Activated CD4-positive, alpha-beta T cell treated with anti-CD3 and anti-CD28 coated beads, Interleukin-2, amount 50 U/mL, for 24 hours (primary cell): Measurements from ENCODE around the gene FUOM.
A peak's percentile ranks its signal among the peaks of the same experiment; 100 is the strongest.

Experiments used
- DNase-seq, 2 donors: peaks; one replicate each; pipeline ENCODE4 v3.0.0-alpha.2; 2020; ENCODE audit warnings: low read depth in 1 of 2, low spot score in 1 of 2

Gene FUOM

DNA sequence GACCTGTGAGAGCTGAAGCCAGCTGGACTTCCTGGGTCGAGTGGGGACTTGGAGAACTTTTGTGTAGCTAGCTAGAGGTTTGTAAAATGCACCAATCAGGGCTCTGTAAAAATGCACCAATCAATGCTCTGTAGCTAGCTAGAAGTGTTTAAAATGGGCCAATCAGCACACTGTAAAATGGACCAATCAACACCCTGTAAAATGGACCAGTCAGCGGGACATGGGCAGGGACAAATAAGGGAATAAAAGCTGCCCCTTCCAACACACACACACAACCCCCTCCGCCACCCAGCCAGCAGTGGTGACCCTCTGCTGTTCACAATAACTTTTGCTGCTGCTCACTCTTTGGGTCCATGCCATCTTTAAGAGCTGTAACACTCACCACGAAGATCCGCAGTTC, 42.0 kb downstream of the FUOM start:
- no peak for DNase-seq

DNA sequence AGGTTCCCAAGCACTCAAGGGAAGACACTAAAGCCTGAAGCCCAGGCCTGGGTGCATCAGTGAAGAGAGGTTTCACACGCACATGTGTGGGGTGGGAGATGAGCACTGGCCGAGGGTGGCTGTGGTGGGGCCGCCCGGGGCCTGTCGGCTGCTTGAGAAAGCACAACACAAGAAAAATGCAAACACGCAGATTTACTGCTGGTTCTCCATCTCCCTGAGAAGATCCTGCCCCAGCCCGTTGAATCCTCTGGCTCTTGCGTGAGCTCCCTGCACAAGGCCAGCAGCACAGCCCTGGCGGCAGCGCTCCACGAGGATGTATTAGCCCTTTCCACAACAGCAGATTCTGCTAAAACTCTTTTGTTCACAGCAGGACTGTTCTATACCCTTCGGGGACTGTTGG, 42.9 kb downstream of the FUOM start:
- DNase-seq, result no peak

DNA sequence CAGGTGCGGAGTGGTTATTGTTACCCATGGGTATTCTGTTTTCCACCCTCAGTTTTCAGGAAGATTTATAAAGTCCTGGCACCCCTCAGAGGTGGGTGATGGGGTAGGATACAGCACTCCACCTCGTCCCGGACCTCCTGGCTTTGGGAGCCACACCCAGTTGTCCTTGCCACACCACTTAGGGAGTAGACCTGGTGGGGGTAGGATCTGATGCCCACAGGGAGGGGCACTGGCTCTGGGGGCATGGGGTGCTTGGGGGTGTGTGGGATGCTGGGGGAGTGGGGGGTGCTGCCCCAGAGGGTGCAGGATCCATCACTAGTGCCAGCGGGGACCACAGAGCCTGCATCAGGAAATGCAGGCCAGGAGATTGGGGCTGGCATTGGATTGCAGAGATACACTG, 44.6 kb downstream of the FUOM start:
- DNase-seq, result no peak

DNA sequence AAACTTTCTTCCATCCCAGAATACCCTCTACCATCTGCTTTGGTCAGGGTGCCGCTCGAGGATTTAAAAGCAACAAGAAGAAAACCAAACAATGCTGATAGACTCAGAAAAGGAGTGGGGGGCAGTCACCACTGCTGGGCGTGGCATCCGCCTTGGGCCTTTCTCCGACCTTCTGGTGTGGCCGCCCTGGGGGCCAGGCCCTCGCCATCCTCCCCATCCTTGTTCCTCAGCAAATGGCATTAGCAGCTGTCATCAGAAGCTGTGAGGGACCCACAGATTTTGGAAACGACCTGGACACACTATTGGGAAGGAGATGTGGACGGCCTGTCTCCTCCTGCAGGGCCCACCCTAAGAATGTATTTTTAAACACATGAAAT, 45.1 kb downstream of the FUOM start:
- DNase-seq, result no peak

DNA sequence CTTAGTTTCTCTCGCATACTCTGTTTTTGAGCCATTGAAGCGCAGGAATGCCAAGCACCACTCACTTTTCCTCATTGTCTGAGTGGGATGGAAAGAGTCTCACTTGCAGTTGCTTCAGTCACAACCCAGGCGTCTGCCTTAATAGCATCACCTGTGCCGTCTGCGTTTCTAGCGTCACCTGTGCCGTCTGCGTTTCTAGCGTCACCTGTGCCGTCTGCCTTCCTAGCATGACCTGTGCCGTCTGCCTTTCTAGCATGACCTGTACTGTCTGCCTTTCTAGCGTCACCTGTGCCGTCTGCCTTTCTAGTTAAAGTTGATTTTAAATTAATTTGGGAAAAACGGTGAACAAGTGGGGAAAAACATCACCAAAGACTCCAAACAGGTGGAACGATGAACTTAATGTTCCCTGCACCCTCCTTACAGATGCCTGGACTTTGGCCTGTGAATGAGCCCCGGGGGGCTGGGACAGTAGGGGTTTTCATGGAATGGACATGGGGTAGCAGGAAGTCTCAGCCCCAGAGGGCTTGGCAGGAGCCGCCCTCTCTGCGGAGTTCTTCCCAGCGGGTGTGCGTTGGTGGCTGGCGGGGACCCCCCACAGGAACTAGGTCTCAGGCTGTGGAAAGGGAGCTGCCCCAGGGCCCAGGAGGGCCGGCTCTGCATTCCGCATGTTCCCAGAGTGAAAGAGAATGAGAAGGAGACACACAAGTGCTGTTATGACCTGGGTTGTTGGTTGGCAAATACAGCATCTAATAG, 45.6 kb downstream of the FUOM start:
- no peak for DNase-seq

DNA sequence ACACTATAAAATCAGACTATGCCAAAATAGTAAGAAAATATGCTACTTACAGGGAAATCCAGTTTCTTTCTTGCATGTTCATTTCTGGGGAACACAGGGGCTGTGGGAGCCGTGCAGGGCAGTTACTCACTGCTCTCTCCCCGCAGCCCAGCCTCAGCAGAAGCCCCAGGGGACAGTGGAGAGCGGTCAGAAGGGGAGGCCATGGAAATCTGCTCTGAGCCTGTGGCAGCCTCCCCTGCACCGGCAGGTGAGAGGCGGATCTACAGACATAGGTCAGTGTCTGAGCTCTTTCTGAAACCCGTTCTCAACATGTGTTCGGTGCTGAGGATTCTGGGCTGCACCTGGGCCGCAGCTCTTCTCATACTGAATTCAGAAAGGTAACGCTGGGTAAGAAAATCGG, 46.2 kb downstream of the FUOM start:
- DNase-seq, result no peak

DNA sequence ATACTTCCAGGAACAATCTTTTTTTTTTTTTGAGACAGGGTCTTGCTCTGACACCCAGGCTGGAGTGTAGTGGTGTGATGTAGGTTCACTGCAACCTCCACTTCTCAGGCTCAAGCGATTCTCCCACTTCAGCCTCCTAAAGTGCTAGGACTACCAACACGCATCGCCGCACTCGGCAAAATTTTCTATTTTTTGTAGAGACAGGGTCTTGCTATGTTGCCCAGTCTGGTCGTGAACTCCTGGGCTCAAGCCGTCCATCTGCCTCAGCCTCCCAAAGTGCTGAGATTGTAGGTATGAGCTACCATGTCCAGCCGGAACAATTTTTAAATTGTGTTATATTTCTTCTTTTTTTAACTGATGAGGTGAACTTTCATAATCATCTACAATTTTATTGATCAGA, 47.0 kb downstream of the FUOM start:
- no peak for DNase-seq

DNA sequence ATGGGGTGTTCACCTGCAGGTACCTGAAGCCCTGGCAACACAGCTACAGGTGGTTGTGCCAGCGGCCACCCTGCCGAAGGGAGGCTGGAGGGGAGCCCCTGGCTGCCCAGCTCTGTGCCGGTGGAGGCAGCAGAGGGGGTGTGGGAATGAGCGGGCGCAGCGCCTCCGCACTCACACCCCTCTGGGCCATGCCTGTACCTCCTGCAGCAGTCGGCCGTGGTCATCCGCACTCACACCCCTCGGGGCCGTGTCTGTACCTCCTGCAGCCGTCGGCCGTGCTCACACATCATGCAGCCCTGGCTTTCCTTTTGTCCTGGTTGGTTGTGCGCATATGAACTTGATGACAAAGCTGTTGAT, 47.4 kb downstream of the FUOM start:
- no peak for DNase-seq

DNA sequence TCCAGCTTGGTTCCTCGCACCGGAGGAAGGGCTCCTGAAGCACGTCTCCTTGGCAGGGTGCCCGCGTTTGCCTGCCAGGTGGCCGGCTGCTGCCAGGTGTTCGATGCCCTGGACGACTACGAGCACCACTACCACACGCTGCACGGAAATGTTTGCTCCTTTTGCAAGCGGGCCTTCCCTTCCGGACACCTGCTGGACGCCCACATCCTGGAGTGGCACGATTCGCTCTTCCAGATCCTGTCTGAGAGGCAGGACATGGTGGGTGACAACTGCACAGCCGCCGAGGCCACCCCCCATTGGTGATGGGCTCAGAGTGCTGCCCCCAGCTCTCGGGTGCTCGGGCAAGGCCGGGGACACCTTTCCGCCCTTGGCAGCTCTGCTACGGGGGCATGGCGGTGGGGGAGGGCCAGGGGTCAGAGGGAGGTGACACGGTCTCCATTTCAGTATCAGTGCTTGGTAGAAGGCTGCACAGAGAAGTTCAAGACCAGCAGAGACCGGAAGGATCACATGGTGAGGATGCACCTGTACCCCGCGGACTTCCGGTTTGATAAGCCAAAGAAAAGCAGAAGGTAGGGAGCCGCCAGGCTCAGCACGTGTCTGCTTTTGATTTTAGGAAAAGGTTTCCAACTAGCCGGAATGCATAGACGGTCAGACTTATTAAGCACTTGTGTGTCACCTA, 48.0 kb downstream of the FUOM start:
- no peak for DNase-seq

DNA sequence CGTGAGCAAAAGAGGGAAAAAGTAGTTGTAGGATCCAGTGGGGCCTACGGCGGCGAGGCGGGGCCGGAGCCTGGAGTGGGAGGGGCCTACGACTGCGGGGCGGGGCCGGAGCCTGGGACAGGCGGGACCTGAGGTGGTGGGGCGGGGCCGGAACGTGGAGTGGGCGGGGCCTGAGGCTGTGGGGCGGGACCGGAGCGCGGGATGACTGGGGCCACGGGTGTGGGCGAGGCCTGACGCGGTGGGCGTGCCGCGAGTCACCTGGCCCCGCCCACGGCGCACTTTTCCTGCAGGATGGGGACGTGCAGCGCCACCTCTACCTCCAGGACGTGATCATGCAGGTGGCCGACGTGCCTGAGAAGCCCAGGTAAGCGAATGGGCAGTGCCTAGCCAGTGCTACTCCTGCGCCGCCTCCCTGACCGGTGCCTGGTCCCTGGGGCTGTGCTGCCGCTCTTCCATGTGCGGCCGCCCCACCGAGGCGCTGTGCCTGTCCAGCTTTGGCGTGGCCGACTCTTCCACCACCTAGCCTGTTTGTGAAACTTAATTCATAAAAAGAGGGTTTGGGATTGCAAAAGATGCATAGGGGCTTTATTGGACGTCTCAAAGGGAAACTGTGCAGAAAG, 48.6 kb downstream of the FUOM start:
- peak; percentile 86 to 95 for DNase-seq

DNA sequence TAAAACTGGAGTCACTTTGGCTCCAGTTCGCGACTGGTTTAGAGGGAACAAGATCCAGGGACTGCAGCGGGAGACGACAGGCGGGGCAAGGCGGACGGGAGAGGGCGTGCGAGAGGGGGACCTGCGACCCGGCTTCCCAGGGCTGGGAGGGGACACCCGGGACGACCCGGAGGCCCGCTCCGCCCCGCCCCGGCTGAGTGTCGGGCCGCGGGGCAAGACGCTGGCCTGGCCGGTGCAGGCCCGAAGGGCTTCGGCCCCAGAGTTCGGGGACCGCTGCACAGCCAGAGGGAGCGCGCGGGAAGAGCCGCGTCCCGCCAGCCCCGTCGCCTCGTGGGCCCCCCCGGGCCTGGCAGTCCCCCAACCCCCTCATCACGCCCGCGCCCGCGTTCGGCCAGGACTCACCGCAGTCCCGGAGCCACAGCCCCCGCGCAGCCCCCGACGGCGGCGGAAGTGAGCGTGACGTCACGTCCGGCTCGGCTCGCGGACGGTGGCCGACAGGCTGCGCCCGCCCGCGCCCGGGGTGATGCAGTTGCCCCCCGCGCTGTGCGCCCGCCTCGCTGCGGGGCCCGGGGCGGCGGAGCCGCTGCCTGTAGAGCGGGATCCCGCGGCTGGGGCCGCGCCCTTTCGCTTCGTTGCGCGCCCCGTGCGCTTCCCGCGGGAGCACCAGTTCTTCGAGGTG, 49.3 kb downstream of the FUOM start, which contains the start of the genes TUBGCP2 and ZNF511:
Gene TUBGCP2 (minus strand): TSS at position 452 of the 679 bp plus-strand sequence. CDS start 5,931 bp downstream, outside the sequence.
Gene ZNF511 (plus strand): TSS at position 494 of the 679 bp plus-strand sequence. CDS start 30 bp downstream, at position 524.
- DNase-seq, result peak; percentile 83 to 94

DNA sequence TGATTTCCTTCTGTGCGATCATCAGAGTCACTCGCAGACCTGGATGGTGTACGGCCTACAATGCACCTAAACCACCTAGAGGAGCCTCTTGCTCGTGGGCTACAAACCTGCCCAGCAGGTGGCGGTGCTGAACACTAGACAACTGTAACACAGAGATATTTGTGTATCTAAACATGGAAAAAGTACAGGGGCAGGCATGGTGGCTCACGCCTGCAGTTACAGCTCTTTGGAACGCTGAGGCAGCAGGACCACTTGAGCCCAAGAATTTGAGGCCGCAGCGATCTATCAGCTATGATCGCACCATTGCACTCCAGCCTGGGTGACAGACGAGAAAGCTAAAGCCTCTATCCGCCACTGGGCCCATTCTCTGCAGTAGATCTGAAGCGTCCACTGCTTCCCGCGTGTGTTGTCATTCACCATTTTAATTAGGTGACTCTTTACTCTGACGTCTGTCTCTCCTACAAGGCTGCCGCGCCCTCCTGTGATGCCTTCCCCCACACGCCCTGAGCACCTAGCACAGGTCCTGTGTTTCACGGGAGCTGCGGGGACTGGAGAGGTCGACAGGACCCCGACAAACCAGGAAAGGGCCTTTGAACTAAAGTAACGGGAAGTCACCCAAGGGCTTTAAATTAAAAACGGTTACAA, 49.9 kb downstream of the FUOM start:
- DNase-seq, result peak; percentile 61 to 76

DNA sequence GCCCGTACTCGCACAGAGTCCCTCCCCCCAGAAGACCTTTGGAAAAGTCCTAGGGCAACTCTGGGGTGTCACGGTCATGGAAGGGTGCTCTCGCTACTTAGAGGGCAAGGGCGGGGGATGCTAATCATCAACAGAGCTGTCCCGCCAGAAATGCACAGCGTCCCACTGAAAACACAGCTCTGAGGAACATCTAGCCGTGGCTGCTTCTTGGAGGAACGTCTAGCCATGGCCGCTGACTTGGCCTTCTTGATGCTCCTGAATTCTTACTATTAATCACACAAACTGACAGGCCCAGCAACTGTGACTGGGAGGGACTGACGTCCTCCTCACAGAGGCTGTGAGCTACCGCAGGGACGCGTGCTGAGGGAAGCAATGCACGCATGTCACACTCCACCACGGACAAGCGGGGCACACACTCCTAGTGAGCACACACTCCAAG, 50.9 kb downstream of the FUOM start:
- DNase-seq, result no peak

DNA sequence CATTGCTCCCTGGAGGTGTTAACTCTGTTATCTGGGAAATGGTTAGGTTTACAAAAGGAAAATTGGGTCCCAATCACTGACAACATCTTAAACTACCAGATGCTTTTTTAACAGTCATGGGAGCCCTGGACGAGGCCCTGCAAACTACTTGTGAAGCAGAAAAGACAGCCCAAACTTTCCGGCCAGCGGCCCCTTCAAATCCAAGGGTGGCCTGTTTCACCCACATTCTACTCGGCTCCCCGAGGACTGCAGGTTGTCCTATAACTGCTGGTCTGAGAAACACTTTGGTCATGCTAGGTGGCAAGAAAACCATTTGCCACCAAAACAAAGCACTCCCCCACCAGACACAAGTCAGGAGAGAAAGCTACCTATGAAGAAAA, 51.7 kb downstream of the FUOM start:
- no peak for DNase-seq
